OCI-LY7 (cell line): Measurements from ENCODE around the gene SPINK9.

ENCODE experiments used
- CTCF ChIP-seq: fragments of 200-600 bp; sonication (generic); conservative IDR thresholded peaks from 2 replicates; pipeline ENCODE4 v1.5.1; 2014; ENCODE audit warnings: mild to moderate bottlenecking, antibody characterized with exemption, low read length, moderate library complexity, mixed read lengths
- EZH2phosphoT487 ChIP-seq: fragments of 200-600 bp; sonication (generic); IDR thresholded peaks from 2 replicates; pipeline ENCODE4 v1.6.1; 2018; ENCODE audit warnings: low read depth, borderline replicate concordance, mild to moderate bottlenecking, mixed run types, antibody characterized with exemption, low read length, moderate library complexity, mixed read lengths

DNA sequence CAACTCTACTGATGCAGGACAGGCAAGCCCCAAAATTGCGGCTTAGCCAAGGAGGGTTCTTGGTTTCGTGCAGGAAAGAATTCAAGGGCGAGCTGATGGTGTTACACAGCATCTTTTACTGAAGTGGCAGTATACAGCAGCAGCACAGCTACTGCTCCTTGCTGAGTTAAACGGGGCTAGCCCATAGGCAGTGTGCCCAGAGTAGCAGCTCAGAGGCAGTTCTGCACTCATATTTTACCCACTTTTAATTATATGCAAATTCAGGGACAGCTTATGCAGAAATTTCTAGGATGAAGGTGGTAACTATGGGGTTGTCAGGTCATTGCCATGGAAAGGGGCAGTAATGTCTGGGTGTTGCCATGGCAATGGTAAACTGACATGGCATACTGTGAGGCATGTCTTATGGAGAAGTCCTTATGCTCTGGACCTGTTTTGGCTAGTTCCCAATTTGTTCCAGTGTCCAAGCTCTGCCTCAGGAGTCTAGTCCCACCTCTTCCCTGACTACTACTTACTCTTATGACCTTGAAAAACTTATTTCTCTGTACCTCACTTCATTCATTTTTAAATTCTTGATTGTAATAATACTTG, 2.0 kb upstream of the SPINK9 start:
- no peak for TF ChIP-seq CTCF
- TF ChIP-seq EZH2phosphoT487 = no peak
